SIG-M5 (cell line): ENCODE data around the gene RABGAP1L.
"Not testable (repeated sequence)": the region's sequence is repeated elsewhere in the genome, so short reads cannot be mapped to it uniquely, and the experiment has no call there.

ENCODE experiments used
- DNase-seq: peaks from one replicate; lab custom pipeline; 2025; lab: John Stamatoyannopoulos, UW

The RABGAP1L gene

DNA sequence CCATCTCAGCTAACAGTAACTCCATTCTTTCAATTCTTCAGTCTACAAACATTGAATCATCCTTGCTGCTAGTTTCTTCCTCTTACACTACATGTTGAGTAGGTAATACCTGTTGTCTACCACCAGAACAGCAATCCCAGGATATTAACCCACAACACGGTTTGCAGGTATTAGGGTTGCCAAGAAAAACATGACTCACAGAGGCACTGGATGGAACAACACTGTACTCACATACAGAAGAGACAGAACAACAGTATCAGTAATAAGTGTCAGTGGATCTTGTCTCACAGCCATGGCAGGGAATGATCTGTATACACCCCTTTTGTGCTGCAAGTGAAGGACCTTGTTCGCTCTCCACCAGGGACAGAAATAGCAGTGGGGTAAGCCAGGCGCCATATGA lies 500.5 kb downstream of the RABGAP1L start:
- no peak for DNase-seq

DNA sequence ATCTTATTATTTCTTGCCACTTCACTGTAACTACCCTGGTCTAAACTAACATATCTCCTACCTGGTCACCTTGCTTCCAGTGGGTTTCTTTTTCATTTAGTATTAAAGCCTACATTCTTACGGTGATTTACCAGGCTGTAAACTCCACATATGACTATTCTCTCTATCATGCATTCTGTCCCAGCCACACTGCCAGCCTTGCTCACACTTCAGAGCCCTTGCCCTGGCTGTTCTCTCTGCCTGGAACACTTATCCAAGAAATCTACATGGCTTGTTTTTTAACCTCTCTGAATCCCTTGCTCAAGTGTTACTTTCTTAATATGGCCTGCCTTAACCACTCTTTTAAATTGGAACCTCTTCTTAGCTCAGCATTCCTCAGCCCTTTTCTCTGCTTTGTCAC lies 501.2 kb downstream of the RABGAP1L start:
- DNase-seq = no peak

DNA sequence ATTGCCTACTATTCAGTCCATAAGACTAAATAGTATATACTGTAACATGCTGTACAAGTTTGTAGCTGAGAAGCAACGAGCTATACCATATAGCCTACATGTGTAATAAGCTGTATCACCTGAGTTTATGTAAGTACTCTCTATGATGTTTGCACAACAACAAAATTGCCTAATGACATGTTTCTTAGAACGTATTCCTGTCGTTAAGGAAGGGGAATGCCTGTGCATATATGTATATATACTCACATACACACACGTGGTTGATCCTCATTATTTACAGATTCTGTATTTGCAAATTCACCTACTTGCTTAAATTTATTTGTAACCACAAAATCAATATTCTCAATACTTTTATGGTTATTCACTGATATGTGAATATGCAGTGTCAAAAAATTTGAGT lies 504.0 kb downstream of the RABGAP1L start:
- no peak for DNase-seq

DNA sequence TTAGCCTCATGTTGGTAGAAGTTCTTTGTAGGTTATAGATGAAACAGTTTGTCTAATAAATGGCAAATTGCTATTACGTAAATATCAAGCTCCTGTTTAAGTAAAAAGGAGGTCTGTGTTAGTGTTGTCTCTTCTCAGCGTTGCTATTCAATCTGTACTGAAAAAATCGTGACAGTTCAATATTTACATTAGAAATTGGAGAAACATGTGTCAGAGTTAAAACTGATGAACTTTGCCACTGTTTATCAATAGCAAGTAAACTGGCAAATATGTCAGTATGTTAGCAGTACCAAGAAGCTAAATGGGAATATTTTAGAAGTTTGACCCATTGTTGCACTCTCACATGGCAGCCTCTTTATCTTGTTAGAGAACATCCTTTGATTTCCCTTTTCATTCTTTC lies 506.9 kb downstream of the RABGAP1L start:
- no peak for DNase-seq

DNA sequence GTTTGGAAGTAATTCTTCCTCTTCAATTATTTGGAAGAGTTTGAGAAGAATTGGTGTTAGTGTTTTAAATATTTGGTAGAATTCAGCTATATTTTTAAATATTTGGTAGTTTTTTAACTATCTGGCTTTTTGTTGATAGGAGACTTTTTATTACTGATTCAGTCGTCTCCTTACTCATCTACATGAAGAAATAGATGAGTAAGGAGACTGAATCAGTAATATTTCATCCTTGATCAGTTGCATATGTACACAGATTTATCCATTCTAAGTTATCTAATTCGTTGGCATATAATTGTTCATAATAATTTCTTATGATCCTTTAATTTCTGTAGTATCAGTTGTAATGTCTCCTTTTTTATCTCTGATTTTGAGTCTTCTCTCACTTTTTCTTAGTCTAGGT lies 512.5 kb downstream of the RABGAP1L start:
- DNase-seq = no peak

DNA sequence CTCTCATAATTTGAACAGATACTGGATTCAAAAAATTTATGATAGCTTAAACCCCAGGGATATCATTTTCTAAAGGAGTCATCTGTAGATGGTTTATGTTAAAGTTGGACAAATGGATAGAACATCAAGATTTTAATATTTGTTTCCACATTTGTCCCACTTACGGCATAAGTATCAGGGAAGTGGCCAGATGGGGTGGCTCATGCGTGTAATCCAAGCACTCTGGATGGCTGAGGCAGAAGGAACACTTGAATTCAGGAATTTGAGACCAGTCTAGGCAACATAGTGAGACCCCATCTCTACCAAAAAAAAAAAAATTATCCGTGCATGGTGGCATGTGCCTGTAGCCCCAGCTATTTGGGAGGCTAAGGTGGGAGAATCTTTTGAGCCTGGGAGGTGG lies 517.5 kb downstream of the RABGAP1L start:
- DNase-seq = no peak

DNA sequence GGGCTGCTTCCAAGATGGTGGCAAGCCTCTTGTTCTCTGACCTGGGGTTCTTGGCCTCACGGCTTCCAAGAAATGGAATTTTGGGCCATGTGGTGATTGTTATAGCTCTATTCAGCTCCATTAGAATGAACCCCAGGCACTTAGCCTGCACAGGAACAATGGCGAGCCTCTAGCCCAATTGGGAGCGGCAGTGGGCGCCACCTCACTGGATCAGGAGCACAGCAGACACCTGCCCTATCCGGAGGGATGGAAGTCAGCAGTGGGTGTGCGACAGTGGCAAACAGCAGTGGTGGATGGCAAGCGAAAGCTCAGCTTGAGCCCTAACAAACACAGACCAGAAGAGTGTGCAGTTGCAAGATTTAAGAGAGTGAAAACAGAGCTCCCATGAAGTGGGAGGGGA lies 519.3 kb downstream of the RABGAP1L start:
- no peak for DNase-seq

DNA sequence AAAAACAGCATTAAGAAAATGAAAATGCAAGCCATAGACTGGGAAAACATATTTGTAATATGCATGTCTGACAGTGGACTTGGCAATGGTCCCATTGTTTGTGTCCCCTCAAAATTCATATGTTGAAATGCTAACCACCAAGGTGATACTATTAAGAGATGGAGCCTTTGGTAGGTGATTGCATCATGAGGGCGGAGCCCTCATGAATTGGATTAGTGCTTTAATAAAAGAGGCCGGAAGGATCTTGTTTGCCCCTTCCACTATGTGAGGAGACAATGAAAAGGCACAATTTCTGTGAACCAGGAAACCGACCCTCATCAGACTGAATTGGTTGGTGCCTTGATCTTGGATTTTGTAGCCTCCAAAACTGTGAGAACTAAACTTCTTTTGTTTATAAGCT lies 520.8 kb downstream of the RABGAP1L start:
- DNase-seq = no peak

DNA sequence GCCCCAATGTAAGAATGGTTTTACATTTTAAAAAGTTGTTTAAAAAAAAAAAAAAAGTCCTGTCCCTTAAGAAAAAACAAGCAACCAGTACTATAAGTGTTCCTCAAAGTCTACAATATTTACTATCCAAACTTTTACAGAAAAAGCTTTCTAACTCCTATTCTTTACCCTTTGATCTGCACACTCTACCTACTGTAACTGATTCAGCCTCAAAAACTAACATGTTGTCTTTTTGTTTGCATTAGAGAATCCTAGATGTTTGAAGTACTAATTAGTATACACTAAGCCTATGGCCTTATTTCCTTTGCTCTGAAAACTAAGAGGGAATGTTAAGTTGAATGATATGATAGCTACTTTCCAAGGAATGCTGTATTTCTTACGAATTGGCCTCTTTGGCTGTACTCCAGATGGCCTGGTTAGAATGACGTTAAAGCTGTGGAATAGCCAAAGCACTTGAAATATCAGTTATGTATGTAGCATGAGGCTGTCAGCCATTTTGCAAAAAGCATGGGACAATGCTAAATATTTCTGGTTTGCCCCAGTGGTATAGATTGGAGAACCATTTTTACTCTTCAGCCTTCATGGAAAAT lies 523.2 kb downstream of the RABGAP1L start:
- no peak for DNase-seq

DNA sequence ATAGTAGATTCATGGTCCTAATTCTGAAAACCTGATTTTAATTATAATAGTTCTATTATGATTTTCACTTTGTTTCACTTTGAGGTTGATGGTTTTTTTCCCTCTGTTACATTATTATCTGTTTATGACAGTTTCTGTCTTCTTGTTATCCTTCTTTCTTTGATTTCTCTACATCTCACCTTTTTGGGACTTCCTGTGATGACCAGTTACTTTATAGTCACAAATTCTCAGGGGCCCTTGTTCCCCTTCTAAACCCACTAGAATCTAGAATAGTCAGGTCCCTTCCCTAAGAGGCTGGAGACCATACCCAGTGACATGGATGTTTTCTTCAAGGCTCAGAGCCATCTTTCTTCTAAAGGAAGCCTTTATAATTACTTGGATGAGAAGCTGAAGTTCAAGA lies 526.9 kb downstream of the RABGAP1L start:
- no peak for DNase-seq

DNA sequence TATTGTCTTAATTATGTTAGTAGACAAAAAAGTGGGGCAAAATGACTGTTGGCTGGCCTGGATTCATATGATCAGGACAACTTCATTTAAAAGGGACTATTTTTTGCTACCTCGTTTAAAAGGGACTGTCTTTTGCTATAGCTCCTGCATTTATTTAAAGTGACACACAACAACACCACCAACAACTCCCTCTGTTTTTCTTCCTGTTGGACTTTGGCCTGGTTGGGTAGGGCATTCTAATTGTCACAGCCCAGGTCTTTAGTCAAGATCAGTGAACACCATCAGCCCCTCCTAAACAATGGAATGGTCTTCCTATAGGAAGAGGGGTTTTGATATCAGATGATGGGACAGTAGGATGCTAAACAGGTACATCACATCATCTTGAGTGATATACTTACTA lies 530.2 kb downstream of the RABGAP1L start:
- no peak for DNase-seq

DNA sequence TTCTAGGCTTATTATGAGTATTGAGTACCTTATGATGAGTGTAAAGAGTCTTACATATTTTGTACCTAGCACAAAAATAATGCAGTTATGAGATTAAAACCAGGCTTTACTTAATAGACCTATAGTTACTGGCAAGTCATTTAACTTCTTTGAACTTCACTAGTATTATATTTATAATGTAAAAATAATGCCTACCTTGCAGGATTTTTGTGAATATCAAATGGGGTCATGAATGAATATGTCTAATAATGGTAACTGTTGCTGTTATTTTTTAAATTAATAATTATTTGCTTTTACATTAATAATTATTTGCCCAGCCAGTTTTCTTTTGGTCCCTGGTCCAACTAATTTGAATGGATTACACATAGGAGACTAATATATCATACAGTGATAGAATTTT lies 530.9 kb downstream of the RABGAP1L start:
- no peak for DNase-seq

DNA sequence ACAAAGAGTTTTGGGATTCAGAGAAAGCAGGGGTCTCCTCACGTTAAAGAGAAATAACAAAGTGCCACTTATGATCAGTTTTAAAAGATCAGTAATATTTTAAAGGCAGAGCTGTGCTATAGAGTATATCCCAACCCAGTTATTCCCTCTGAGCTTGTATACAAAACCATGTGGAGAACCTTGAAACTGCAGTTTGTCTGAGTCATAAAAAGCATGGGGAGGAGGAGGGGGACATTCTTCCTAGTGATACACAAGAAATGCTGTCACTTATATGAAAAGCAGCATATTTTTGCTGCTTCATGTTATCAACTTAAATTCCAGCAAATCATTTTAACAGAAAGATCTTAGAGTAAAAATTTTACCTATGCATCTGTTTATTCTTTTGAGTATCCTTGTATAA lies 533.0 kb downstream of the RABGAP1L start:
- no peak for DNase-seq

DNA sequence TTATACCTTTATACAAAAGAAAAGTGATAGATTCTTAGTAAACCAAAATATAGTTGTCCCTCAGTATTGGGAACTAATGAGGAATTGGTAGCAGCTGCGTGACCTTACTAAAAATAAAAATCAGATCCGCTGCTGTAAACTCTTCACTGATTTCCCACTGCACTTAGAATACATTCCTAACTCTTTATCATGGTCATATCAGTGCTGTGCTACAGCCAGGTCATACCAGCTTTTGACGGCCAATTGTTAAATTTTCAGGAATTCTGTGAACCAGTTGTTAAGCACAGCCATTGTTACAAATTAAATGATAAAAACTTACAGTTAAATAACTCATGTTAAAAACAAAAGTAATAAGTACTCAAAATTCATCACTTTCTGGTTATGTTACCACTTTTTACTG lies 533.8 kb downstream of the RABGAP1L start:
- no peak for DNase-seq

DNA sequence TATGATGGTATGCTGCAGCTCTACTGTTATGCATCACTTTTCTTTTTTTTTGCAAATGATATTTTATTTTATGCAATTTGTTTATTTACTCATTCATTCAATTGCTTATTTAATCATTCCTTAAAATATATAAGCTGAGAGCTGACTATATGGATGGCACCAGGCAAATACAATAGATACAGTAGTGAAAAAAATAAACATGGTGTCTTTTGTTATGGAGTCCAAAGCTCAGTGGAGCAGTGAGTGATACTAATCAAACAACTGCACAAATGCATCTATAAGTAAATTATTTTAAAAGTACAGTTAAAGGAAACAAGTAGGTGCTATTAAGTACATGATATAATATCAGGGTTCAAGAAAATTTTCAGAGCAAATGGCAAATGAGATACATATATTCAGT lies 534.2 kb downstream of the RABGAP1L start:
- not testable (repeated sequence) for DNase-seq

DNA sequence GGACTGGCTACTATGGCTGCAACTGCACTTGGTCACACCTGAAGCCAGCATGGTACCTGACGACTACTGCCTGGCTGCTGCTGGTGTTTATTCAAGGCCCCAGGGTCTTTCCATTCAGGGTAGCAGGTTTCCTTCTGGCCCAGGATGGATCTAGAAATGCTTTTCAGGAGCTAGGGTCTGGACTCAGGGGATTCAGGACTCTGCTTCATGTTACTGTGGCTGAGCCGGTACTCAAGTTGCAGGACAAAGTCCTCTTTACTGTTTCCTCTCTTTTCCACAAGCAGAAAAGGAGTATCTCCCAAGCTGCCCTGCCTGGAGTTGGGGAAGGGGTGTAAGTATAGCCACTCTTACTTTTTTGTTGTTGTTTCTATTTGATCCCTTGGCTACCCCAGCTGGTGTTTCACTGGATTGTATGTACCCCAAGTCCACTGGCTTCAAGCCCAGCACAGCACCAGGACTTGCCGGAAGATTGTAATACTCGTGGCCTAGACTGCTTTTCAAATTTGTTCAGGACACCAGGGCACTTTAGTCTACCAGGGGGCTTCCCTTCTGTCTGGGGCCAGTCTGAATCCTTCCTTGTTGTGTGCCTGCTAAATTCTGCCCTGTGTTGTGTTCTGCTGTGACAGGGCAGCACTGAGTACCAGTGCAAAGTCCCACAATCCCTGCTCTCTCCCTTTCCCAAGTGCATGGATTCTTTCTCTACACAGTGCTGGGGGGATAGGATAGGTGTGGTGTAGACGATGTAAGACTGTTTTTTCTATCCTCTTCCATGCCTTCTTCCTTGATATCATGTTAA lies 536.9 kb downstream of the RABGAP1L start:
- no peak for DNase-seq

DNA sequence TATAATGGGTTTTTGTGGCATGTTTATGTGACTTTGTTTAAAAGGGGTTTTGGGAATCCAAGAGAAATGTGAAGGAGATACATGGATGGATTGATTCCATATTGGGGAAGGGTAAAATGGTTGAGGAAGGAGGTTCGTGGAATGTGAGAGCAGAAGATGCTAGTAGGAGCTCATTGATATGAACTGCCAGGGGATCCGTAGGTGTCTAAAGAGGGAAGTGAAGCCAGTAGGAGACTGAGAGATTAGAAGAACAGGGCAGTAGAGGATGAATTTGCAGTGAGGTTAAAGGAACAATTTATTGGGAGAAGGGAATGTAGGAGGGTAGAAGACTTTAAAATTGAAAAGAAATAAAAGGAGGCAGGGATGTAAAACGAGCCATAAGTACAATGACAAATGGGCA lies 541.0 kb downstream of the RABGAP1L start:
- DNase-seq = no peak

DNA sequence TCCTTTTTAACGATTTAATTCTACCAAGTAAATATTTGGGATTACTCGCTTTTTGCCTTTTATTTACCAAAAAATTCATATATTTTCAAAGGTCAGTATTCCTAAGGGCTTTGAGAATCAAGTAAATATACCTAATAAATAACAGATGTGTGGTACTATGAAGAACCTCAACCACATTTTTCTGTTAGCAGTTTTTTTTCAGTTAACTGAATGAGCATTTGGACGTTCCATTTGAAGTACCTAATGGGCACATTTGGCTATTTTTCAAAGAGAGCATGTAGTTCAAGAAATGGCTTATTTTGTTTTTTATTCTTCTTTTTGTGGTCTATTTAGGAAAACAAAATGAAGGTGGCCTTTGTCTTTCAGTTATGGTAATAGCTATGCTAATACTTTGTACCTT lies 541.5 kb downstream of the RABGAP1L start:
- DNase-seq = no peak

DNA sequence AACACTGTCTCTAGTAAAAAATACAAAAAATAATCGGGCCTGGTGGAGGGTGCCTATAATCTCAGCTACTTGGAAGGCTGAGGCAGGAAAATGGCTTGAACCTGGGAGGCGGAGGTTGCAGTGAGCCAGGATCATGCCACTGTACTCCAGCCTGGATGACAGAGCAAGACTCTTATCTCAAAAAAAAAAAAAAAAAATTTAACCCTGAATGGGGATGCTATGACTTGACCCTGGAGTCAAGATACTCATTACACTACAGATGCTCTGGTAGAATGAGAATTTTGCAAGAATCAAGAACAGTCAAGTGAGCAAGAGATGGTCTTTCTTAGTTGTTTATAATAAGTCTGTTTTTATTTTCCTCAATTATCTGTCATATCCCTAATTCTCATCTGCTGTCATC lies 542.2 kb downstream of the RABGAP1L start:
- no peak for DNase-seq

DNA sequence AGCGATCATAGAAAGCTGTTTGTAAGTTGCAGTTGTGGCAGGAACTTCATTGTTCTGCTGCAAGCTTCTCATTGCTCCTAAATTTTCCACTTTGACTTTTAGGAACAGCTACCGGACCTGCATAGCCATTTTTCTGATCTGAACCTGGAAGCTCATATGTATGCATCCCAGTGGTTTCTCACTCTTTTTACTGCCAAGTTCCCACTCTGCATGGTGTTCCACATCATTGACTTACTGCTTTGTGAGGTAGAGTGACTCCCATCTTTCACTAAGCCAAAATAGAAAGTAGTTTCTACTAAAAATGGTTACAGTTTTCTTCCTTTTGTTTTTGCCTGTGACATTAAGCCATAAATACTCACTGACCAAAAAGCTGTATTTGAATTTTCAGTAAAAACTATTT lies 542.7 kb downstream of the RABGAP1L start:
- DNase-seq = no peak

DNA sequence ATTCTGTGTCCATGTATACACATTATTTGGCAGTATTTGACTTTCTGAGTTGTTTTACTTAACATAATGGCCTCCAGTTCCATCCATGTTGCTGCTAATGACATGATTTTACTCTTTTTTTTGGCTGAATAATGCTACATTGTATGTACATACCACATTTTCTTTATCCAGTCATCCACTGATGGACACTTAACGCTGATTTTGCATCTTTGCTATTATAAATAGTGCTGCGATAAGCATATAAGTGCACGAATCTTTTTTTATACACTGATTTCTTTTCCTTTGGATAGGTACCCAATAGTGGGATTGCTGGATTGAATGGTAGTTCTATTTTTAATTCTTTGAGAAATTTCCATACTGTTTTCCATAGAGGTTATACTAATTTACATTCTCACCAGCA lies 544.0 kb downstream of the RABGAP1L start:
- DNase-seq = no peak

DNA sequence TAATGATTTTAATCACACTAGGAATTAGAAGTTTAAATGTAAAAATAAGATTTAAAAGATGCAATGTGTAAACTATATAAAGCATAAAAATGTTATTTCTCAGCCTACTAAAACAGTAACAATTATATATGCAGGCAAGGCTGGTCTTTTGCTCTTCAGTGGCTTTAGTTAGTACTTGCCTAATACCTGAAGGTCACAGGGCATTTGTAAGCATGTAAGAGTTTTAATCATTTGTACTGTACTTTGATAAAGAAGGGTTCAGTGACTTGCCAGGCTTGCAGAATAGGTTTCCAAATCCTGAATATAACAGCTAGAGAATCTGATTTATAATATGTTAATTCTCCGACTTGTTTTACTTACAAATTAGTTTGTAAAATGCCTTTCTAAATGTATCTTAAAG lies 545.0 kb downstream of the RABGAP1L start:
- DNase-seq = no peak

DNA sequence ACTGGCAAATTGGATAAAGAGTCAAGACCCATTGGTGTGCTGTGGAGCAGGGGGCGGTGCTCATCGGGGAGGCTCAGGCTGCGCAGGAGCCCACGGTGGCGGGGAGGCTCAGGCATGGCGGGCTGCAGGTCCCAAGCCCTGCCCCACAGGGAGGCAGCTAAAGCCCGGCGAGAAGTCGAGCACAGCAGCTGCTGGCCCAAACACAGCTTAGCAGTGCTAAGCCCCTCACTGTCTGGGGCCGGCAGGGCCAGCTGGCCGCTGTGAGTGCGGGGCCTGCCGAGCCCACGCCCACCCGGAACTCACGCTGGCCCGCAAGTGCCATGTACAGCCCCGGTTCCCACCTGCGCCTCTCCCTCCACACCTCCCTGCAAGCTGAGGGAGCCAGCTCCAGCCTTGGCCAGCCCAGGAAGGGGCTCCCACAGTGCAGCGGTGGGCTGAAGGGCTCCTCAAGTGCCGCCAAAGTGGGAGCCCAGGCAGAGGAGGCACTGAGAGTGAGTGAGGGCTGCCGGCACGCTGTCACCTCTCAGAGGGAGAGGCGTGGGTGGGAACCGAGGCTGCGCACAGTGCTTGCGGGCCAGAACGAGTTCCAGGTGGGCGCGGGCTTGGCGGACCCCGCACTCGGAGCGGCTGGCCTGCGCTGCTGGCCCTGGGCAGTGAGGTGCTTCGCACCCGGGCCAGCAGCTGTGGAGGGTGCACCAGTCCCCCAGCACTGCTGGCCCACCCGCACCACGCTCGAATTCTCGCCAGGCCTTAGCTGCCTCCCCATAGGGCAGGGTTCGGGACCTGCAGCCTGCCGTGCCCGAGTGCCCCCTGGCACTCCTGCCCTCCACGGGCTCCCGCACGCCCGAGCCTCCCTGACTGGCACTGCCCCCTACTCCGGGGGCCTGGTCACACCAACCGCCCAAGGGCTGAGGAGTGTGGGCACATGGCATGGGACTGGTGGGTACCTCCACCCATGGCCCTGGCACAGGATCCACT lies 551.8 kb downstream of the RABGAP1L start:
- DNase-seq = no peak
